HG02610 (cell line): ENCODE data around the gene GPR39.

Experiments
- ATAC-seq: cut with Tn5 transposase; IDR thresholded peaks from one replicate; pipeline ENCODE4 v1.9.1; 2021; ENCODE audit warnings: mild to moderate bottlenecking, moderate library complexity; ENCODE audit not compliant: unreplicated experiment

The GPR39 gene

GRCh38 chr2:132442278-132442677 is 25.7 kb downstream of the GPR39 start:
- no peak for ATAC-seq

- no peak for ATAC-seq
Observed at GRCh38 chr2:132443106-132443505, 26.5 kb downstream of the GPR39 start.

- no peak for ATAC-seq
Observed at GRCh38 chr2:132446444-132446843, 29.8 kb downstream of the GPR39 start.

- no peak for ATAC-seq
Observed at GRCh38 chr2:132448331-132448730, 31.7 kb downstream of the GPR39 start.

- no peak for ATAC-seq
Observed at GRCh38 chr2:132448771-132449170, 32.2 kb downstream of the GPR39 start.

GRCh38 chr2:132449868-132450267 is 33.3 kb downstream of the GPR39 start:
- no peak for ATAC-seq

- ATAC-seq: no peak
Observed at GRCh38 chr2:132460781-132461180, 44.2 kb downstream of the GPR39 start.

- no peak for ATAC-seq
Observed at GRCh38 chr2:132462236-132462635, 45.6 kb downstream of the GPR39 start.

- no peak for ATAC-seq
Observed at GRCh38 chr2:132463719-132464118, 47.1 kb downstream of the GPR39 start.

GRCh38 chr2:132465917-132466316 is 49.3 kb downstream of the GPR39 start:
- no peak for ATAC-seq

GRCh38 chr2:132466428-132467028 is 49.9 kb downstream of the GPR39 start:
- ATAC-seq: no peak

- no peak for ATAC-seq
Observed at GRCh38 chr2:132468821-132469675, 52.4 kb downstream of the GPR39 start.

- ATAC-seq: no peak
Observed at GRCh38 chr2:132470746-132471145, 54.1 kb downstream of the GPR39 start.

- ATAC-seq: no peak
Observed at GRCh38 chr2:132473174-132473883, 56.7 kb downstream of the GPR39 start.

GRCh38 chr2:132475615-132476014 is 59.0 kb downstream of the GPR39 start:
- no peak for ATAC-seq

- no peak for ATAC-seq
Observed at GRCh38 chr2:132477436-132477835, 60.8 kb downstream of the GPR39 start.

- no peak for ATAC-seq
Observed at GRCh38 chr2:132477962-132478361, 61.4 kb downstream of the GPR39 start.

- ATAC-seq: no peak
Observed at GRCh38 chr2:132478461-132479105, 62.0 kb downstream of the GPR39 start.

- no peak for ATAC-seq
Observed at GRCh38 chr2:132479155-132479554, 62.5 kb downstream of the GPR39 start.

GRCh38 chr2:132482821-132483220 is 66.2 kb downstream of the GPR39 start:
- no peak for ATAC-seq

- ATAC-seq: no peak
Observed at GRCh38 chr2:132484144-132484543, 67.5 kb downstream of the GPR39 start.
